ENCODE measurements around the gene TNFRSF1B.

The TNFRSF1B gene

GRCh38 chr1:12176298-12177118, 9.7 kb downstream of the TNFRSF1B start:
- DNase-seq (ENCODE audit: low spot score), result no peak

- no peak for DNase-seq (ENCODE audit: low spot score)
Measured at GRCh38 chr1:12177156-12177998, 10.6 kb downstream of the TNFRSF1B start.

- peak; percentile 87 for DNase-seq (ENCODE audit: low spot score)
Measured at GRCh38 chr1:12177999-12178441, 11.2 kb downstream of the TNFRSF1B start.

GRCh38 chr1:12178511-12178910, 11.7 kb downstream of the TNFRSF1B start:
- DNase-seq (ENCODE audit: low spot score), result peak; percentile 72

- DNase-seq (ENCODE audit: low spot score), result peak; percentile 98
Measured at GRCh38 chr1:12179111-12179519, 12.3 kb downstream of the TNFRSF1B start.

GRCh38 chr1:12179676-12180075, 12.9 kb downstream of the TNFRSF1B start:
- no peak for DNase-seq (ENCODE audit: low spot score)

- DNase-seq (ENCODE audit: low spot score), result no peak
Measured at GRCh38 chr1:12180315-12180714, 13.5 kb downstream of the TNFRSF1B start.

GRCh38 chr1:12180903-12181302, 14.1 kb downstream of the TNFRSF1B start:
- DNase-seq (ENCODE audit: low spot score), result no peak

GRCh38 chr1:12181568-12181967, 14.8 kb downstream of the TNFRSF1B start:
- DNase-seq (ENCODE audit: low spot score), result no peak

- no peak for DNase-seq (ENCODE audit: low spot score)
Measured at GRCh38 chr1:12182410-12182984, 15.7 kb downstream of the TNFRSF1B start.

- no peak for DNase-seq (ENCODE audit: low spot score)
Measured at GRCh38 chr1:12183095-12183794, 16.5 kb downstream of the TNFRSF1B start.

GRCh38 chr1:12184008-12184681, 17.4 kb downstream of the TNFRSF1B start:
- DNase-seq (ENCODE audit: low spot score), result no peak

GRCh38 chr1:12185036-12185917, 18.5 kb downstream of the TNFRSF1B start:
- DNase-seq (ENCODE audit: low spot score), result no peak

- no peak for DNase-seq (ENCODE audit: low spot score)
Measured at GRCh38 chr1:12185918-12186678, 19.3 kb downstream of the TNFRSF1B start.

- no peak for DNase-seq (ENCODE audit: low spot score)
Measured at GRCh38 chr1:12186679-12186985, 19.8 kb downstream of the TNFRSF1B start.

- DNase-seq (ENCODE audit: low spot score), result no peak
Measured at GRCh38 chr1:12188115-12188514, 21.3 kb downstream of the TNFRSF1B start.

GRCh38 chr1:12188657-12189327, 22.0 kb downstream of the TNFRSF1B start:
- DNase-seq (ENCODE audit: low spot score), result no peak

- no peak for DNase-seq (ENCODE audit: low spot score)
Measured at GRCh38 chr1:12189328-12189682, 22.5 kb downstream of the TNFRSF1B start.

Measured in SW480 (cell line).